Esophagus muscularis mucosa (tissue), 4 donors: Measurements from ENCODE around the gene MTUS2. TPM values are rescaled to one million over a fixed set of nuclear protein-coding genes. Genes with fewer than 3 reads are reported as not detected.

Experiments used
- DNase-seq: peaks from one replicate; pipeline ENCODE4 v3.0.0-alpha.2; 2017; ENCODE audit errors: extremely low spot score
- H3K27ac ChIP-seq, 4 donors: fragments of 200-600 bp; sonication (generic); replicated peaks in 1 of 4; 1 replicate in 3 of 4; 2 replicates in 1 of 4; pipeline ENCODE4 v1.5.1; 2016 to 2019; ENCODE audit warnings: mild to moderate bottlenecking in 1 of 4
- H3K27me3 ChIP-seq, 4 donors: fragments of 200-600 bp; sonication (generic); one replicate each; pipeline versions ENCODE4 v1.5.1 to v1.6.0; 2016 to 2019
- H3K36me3 ChIP-seq, 4 donors: fragments of 200-600 bp; sonication (generic); one replicate each; pipeline ENCODE4 v1.5.1; 2016 to 2019
- H3K4me1 ChIP-seq, 4 donors: fragments of 200-600 bp; sonication (generic); one replicate each; pipeline ENCODE4 v1.5.1; 2016 to 2019
- H3K4me3 ChIP-seq, 4 donors: fragments of 200-600 bp; sonication (generic); 1 replicate in 2 of 4; 2 replicates in 2 of 4; pipeline ENCODE4 v1.5.1; 2016 to 2019; ENCODE audit warnings: mild to moderate bottlenecking in 4 of 4, moderate library complexity in 1 of 4
- H3K9me3 ChIP-seq, 4 donors: fragments of 200-600 bp; sonication (generic); 1 replicate in 3 of 4; 2 replicates in 1 of 4; pipeline ENCODE4 v1.5.1; 2016 to 2019
- EP300 ChIP-seq: sonication (generic); formaldehyde crosslinking; IDR thresholded peaks from one replicate; pipeline ENCODE4 v1.6.1; 2017; ENCODE audit warnings: antibody characterized with exemption
- POLR2A ChIP-seq: fragments of 450-650 bp; IDR thresholded peaks from one replicate; pipeline ENCODE4 v1.6.1; 2017; ENCODE audit warnings: antibody characterized with exemption, moderate library complexity, mild to moderate bottlenecking, low read depth
- POLR2AphosphoS5 ChIP-seq, 2 donors: sonication (generic); formaldehyde crosslinking; IDR thresholded peaks; one replicate each; pipeline ENCODE4 v1.6.1; 2017; ENCODE audit warnings: antibody characterized with exemption in 2 of 2
- WGBS: methylation state at CpG from one replicate; pipeline ENCODE4 v1.1.5; 2018; 5-methylcytosine and 5-hydroxymethylcytosine counted together
- intact Hi-C: fragments of 100-400 bp; cut with DNase I; formaldehyde crosslinking; loops from one replicate; pipeline ENCODE4 v1.15.1; 2023
- total RNA-seq, 4 donors: library from RNA; depleted of rRNA; stranded (reverse); fragments of >200 nt; gene quantifications; one replicate each; pipeline versions ENCODE4 v1.1.0 to v1.2.1, GENCODE V29; 2016
- TF ChIP-seq, protein P1 (sequence below), 3 experiments: fragments of 200-600 bp in 2 of 3; fragments of 450-650 bp in 1 of 3; sonication (generic) in 2 of 3; IDR thresholded peaks; one replicate each; pipeline ENCODE4 v1.5.1; 2017 to 2019; ENCODE audit warnings: antibody characterized with exemption in 3 of 3, mild to moderate bottlenecking in 2 of 3, moderate library complexity in 1 of 3

MTUS2 gene
- total RNA-seq, 4 donors from 2014 or later = 7.1 to 46.2 (median 12.8) TPM

GRCh38 chr13:29532116-29532515 lies 712.0 kb downstream of the MTUS2 start:
- 62% methylated on average over 5 of the region's 5 CpGs for WGBS
- Histone ChIP-seq H3K4me1 (peaks cover 0 to 22% (median 19%) of the 10 kb centered on the region in 4 donors), H3K36me3 (peaks cover 6 to 64% (median 23%) of the 10 kb centered on the region in 4 donors), H3K9me3 (no peaks in the 10 kb centered on the region), H3K27me3 (no peaks in the 10 kb centered on the region), H3K4me3 (no peak overlapping the region), H3K27ac (no peak overlapping the region)
- TF ChIP-seq, protein P1, sequence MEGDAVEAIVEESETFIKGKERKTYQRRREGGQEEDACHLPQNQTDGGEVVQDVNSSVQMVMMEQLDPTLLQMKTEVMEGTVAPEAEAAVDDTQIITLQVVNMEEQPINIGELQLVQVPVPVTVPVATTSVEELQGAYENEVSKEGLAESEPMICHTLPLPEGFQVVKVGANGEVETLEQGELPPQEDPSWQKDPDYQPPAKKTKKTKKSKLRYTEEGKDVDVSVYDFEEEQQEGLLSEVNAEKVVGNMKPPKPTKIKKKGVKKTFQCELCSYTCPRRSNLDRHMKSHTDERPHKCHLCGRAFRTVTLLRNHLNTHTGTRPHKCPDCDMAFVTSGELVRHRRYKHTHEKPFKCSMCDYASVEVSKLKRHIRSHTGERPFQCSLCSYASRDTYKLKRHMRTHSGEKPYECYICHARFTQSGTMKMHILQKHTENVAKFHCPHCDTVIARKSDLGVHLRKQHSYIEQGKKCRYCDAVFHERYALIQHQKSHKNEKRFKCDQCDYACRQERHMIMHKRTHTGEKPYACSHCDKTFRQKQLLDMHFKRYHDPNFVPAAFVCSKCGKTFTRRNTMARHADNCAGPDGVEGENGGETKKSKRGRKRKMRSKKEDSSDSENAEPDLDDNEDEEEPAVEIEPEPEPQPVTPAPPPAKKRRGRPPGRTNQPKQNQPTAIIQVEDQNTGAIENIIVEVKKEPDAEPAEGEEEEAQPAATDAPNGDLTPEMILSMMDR (IDR thresholded peaks at IDR 0.05) = no peak
- TF ChIP-seq POLR2A = no peak
- no peak for TF ChIP-seq POLR2AphosphoS5 (IDR thresholded peaks at IDR 0.05)
- TF ChIP-seq EP300 = no peak
- no peak for DNase-seq
- intact Hi-C loops = no loop called here

DNA sequence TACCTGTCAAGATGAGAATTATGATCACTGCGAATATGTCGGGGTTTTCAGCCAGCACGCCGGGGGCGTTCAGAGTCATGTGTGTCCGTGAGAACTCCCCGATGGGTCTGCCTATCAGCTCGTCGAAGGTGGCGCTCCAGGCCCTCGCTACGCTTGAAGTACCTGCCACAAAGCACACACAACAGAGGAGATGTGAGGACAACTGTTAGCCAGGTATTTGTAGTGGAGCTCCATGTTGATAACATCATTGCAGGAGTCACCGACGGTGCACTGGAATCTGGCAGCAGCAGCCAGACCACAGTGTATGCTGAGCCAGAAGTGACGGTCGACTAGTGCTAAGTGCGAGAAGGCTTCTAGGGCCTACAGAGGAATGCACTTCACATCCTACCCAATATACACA lies 712.7 kb downstream of the MTUS2 start:
- intact Hi-C loops = no loop called here
- Histone ChIP-seq H3K36me3 (peaks cover 6 to 57% (median 20%) of the 10 kb centered on the region in 4 donors), H3K27ac (no peak overlapping the region), H3K4me3 (no peak overlapping the region), H3K27me3 (no peaks in the 10 kb centered on the region), H3K4me1 (peaks cover 0 to 22% (median 20%) of the 10 kb centered on the region in 4 donors), H3K9me3 (no peaks in the 10 kb centered on the region)
- WGBS = 78% methylated on average over 17 of the region's 17 CpGs
- no peak for TF ChIP-seq POLR2AphosphoS5 (IDR thresholded peaks at IDR 0.05)
- no peak for TF ChIP-seq POLR2A
- DNase-seq = no peak

DNA sequence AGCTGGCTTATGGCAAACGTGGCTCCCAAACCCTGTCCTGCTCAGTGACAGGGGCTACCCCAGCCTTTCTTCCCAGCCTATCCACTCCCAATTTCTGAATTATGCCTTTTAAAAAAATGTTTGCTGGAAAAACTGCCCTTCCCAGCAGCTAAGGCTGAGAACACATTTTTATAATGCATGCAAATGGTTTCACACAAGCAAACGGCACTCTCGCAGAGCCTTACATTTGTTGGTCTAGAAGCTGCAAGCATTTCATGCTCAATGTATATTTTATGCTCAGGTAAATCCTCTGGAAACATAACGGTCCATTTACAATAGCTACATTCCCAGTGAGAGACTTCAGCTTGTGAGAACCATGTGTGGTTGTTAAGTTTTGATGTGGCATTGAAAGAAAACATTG lies 713.9 kb downstream of the MTUS2 start:
- H3K4me1 ChIP-seq = peaks cover 0 to 30% (median 22%) of the 10 kb centered on the region in 4 donors
- intact Hi-C loops = no loop called here
- no peak overlapping the region for H3K27ac ChIP-seq
- peaks cover 0 to 44% (median 9%) of the 10 kb centered on the region in 4 donors for H3K36me3 ChIP-seq
- no peaks in the 10 kb centered on the region for H3K27me3 ChIP-seq
- no peaks in the 10 kb centered on the region for H3K9me3 ChIP-seq
- no peak overlapping the region for H3K4me3 ChIP-seq
- DNase-seq = no peak
- 93% methylated on average over 4 of the region's 4 CpGs for WGBS
- TF ChIP-seq POLR2A (no peak), POLR2AphosphoS5 (IDR thresholded peaks at IDR 0.05) (no peak), EP300 (no peak)
- TF ChIP-seq, protein P1 (IDR thresholded peaks at IDR 0.05) = no peak

- WGBS = 89% methylated on average over 23 of the region's 24 CpGs
- intact Hi-C loops = no loop called here
- TF ChIP-seq EP300 (no peak), POLR2AphosphoS5 (IDR thresholded peaks at IDR 0.05) (no peak), POLR2A (no peak)
- TF ChIP-seq, protein P1 (IDR thresholded peaks at IDR 0.05) = no peak
Observed at GRCh38 chr13:29535663-29536655, 715.8 kb downstream of the MTUS2 start.

GRCh38 chr13:29536853-29537252 lies 716.7 kb downstream of the MTUS2 start:
- WGBS = 84% methylated on average over 7 of the region's 7 CpGs
- Histone ChIP-seq H3K4me3 (no peak overlapping the region), H3K36me3 (peaks cover 0 to 17% (median 4%) of the 10 kb centered on the region in 4 donors), H3K27ac (no peak overlapping the region), H3K27me3 (no peaks in the 10 kb centered on the region), H3K4me1 (peaks cover 0 to 27% (median 23%) of the 10 kb centered on the region in 4 donors), H3K9me3 (no peaks in the 10 kb centered on the region)
- intact Hi-C loops = no loop called here
- no peak for TF ChIP-seq EP300
- DNase-seq = no peak

More at GRCh38 chr13:29535663-29536655, 715.8 kb downstream of the MTUS2 start:
- no peaks in the 10 kb centered on the region for H3K27me3 ChIP-seq
- DNase-seq = no peak
- no peak overlapping the region for H3K4me3 ChIP-seq
- H3K4me1 ChIP-seq = peaks cover 0 to 30% (median 27%) of the 10 kb centered on the region in 4 donors
- H3K9me3 ChIP-seq = no peaks in the 10 kb centered on the region
- no peak overlapping the region for H3K27ac ChIP-seq
- peaks cover 0 to 25% (median 4%) of the 10 kb centered on the region in 4 donors for H3K36me3 ChIP-seq
